Activated CD4-positive, alpha-beta memory T cell treated with anti-CD3 and anti-CD28 coated beads for 36 hours (primary cell): Measurements from ENCODE around the gene DDX41. TPM values are rescaled to one million over a fixed set of nuclear protein-coding genes. Genes with fewer than 3 reads are reported as not detected.
"Not testable (repeated sequence)": the region's sequence is repeated elsewhere in the genome, so short reads cannot be mapped to it uniquely, and the experiment has no call there.

Source experiments
- CTCF ChIA-PET: fragments of 350-600 bp; sonication (Branson Sonifier 250); formaldehyde crosslinking; loops from one replicate; lab custom pipeline; 2021; ENCODE audit warnings: antibody characterized with exemption, inconsistent platforms; lab: Charles Lee
- POLR2A ChIA-PET: fragments of 350-600 bp; sonication (Branson Sonifier 250); formaldehyde crosslinking; loops from one replicate; lab custom pipeline; 2021; ENCODE audit warnings: antibody characterized with exemption; lab: Charles Lee
- DNase-seq: peaks from one replicate; pipeline ENCODE4 v3.0.0-alpha.2; 2020
- H3K27ac Mint-ChIP-seq: one replicate; pipeline ENCODE4 v1.8.0; 2021; ENCODE audit warnings: mixed read lengths
- H3K27me3 Mint-ChIP-seq: one replicate; pipeline ENCODE4 v1.8.0; 2021; ENCODE audit warnings: mixed read lengths
- H3K36me3 Mint-ChIP-seq: one replicate; pipeline ENCODE4 v1.8.0; 2021; ENCODE audit warnings: mixed read lengths
- H3K4me1 Mint-ChIP-seq: one replicate; pipeline ENCODE4 v1.8.0; 2021; ENCODE audit warnings: low read depth, mixed read lengths
- H3K4me3 Mint-ChIP-seq: one replicate; pipeline ENCODE4 v1.8.0; 2021; ENCODE audit warnings: mild to moderate bottlenecking, mixed read lengths
- H3K9me3 Mint-ChIP-seq: one replicate; pipeline ENCODE4 v1.8.0; 2021; ENCODE audit warnings: mixed read lengths
- intact Hi-C: fragments of 100-400 bp; cut with micrococcal nuclease; formaldehyde crosslinking; loops from one replicate; pipeline ENCODE4 v1.15.1; 2023
- total RNA-seq, 2 experiments: library from RNA; stranded (reverse); gene quantifications; one replicate each; pipeline ENCODE4 v1.2.3, GENCODE V29; 2021

DDX41 gene
- 100 to 1,000 TPM; 143 to 145 TPM for total RNA-seq

DNA sequence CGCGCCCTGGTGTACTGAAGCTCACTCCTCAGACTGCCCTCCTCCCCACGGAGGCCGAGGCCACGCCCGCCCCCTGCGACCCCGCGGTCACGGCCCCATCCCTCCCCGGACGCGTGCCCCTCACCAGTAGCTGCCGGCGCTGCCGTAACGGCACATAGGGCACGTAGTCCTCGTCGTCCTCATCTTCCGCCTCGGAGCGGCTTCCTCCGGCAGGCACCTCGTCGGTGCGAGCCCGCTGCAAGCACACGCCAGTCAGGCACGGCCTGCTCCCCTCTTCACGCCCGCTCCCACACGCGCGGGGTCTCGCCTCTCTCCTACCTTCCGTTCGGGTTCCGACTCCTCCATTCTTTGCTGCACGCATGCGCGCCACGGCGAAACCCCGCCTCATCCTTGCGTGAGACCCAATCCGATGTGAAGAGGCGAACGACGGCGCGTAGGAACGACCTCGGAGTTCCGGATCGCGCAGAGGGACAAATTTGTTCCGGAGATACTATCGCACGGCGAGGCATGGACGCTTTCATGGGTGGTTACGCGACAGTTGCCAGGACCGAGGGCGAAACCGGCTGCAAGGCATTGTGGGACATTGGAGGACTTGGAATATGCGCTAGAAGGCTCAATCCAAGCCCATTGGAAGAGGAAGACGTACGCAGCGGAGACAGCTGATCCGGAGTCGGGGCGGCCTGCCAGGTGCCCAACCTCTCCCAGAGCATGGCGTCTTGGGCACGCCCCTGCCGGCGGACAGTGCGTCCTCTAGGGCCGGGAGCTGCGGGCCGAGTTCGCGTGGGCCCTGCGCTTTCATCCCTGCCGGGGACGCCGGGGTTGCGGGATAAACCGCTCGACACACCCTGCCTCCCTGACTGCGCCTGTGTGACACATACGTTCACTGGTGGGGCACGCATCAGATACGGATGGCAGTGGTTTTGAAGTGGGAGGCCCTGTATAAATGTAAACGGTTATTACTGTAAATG lies at the start of gene DDX41:
TSS of gene DDX41 (minus strand) at position 361 of the 968 bp plus-strand sequence. CDS start at position 345, 16 bp downstream.
- DNase-seq, result peak; percentile 98
- intact Hi-C loops, result loop anchor here (1.0 to 10.0 kb wide), 4 partner anchors 20 to 205 kb away; partner anchors contain the start of genes FAM193B, MXD3, PDLIM7 and TMED9
- peaks cover 46% of the 10 kb centered on the region for H3K4me1 Mint-ChIP-seq
- POLR2A ChIA-PET, result interaction anchor here (1.3 kb wide), 2 partner anchors 22 to 75 kb away, joined by 3 to 6 read pairs; partner anchors contain the start of gene TMED9
- peak within 1 kb of the TSS; percentile 83 for H3K27ac Mint-ChIP-seq
- no peaks in the 10 kb centered on the region for H3K9me3 Mint-ChIP-seq
- peak within 1 kb of the TSS; percentile 88 for H3K4me3 Mint-ChIP-seq
- CTCF ChIA-PET, result interaction anchor here (0.6 to 5.3 kb wide), 11 partner anchors 8 to 860 kb away, joined by 3 to 43 read pairs (median 3); no protein-coding TSS in a partner anchor
- H3K36me3 Mint-ChIP-seq, result peaks cover 44% of the 10 kb centered on the region
- H3K27me3 Mint-ChIP-seq, result no peaks in the 10 kb centered on the region

DNA sequence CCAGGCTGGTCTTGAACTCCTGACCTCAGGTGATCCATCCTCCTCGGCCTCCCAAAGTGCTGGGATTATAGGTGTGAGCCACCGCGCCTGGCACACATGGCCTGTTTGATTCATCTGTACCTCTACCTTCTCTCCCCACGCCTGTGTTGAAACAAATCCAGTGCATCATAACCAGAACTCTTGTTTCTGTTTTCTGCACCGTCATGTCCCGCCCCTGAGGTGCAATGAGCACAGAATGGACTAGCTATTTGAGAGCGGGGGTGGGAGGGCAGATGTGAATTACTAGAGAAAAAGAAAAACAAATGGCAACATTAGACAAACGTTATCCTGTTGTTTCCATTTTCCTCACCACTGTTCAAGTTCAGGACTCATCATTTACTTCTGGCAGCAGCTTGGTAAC lies 48.3 kb upstream of the DDX41 start:
- POLR2A ChIA-PET, result no interaction called here
- no peaks in the 10 kb centered on the region for H3K4me1 Mint-ChIP-seq
- peaks cover 4% of the 10 kb centered on the region for H3K27me3 Mint-ChIP-seq
- intact Hi-C loops, result no loop called here
- H3K36me3 Mint-ChIP-seq, result no peaks in the 10 kb centered on the region
- CTCF ChIA-PET, result no interaction called here
- H3K27ac Mint-ChIP-seq, result no peak overlapping the region
- no peak overlapping the region for H3K4me3 Mint-ChIP-seq
- H3K9me3 Mint-ChIP-seq, result no peaks in the 10 kb centered on the region
- DNase-seq, result peak; percentile 16

DNA sequence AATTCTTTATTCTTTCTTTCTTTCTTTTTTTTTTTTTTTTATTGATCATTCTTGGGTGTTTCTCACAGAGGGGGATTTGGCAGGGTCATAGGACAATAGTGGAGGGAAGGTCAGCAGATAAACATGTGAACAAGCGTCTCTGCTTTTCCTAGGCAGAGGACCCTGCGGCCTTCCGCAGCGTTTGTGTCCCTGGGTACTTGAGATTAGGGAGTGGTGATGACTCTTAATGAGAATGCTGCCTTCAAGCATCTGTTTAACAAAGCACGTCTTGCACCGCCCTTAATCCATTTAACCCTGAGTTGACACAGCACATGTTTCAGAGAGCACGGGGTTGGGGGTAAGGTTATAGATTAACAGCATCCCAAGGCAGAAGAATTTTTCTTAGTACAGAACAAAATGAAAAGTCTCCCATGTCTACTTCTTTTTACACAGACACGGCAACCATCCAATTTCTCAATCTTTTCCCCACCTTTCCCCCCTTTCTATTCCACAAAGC lies 42.7 kb upstream of the DDX41 start:
- intact Hi-C loops, H3K4me3 Mint-ChIP-seq, DNase-seq, POLR2A ChIA-PET, H3K27me3 Mint-ChIP-seq, H3K36me3 Mint-ChIP-seq, CTCF ChIA-PET, H3K27ac Mint-ChIP-seq, H3K9me3 Mint-ChIP-seq: not testable (repeated sequence)
- H3K4me1 Mint-ChIP-seq, result peaks cover 18% of the 10 kb centered on the region

DNA sequence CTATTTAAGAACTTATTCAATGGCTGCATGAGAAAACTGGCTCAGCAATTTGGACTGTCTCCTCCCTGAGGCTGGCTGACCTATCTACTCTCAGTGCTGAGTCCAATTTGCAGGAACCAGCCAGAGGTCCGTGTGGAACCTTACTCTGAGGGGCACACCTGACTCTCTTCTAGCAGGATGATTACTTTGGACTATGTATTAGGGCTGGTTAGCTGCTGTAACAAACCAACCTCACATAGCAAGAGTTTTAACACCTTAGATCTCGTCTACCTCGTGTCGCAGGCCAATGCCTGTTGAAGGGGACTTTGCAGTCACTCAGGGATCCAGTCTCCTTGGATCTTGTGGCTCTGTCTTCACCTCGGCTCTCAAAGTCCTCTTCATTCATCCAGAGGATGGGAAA lies 41.0 kb upstream of the DDX41 start:
- Mint-ChIP-seq H3K36me3 (no peaks in the 10 kb centered on the region), H3K4me1 (peaks cover 25% of the 10 kb centered on the region), H3K27ac (no peak overlapping the region), H3K27me3 (no peaks in the 10 kb centered on the region), H3K9me3 (no peaks in the 10 kb centered on the region), H3K4me3 (no peak overlapping the region)
- DNase-seq, result no peak
- intact Hi-C loops, result no loop called here
- ChIA-PET CTCF (no interaction called here), POLR2A (no interaction called here)

- Mint-ChIP-seq H3K9me3 (no peaks in the 10 kb centered on the region), H3K27me3 (no peaks in the 10 kb centered on the region), H3K4me3 (no peak overlapping the region), H3K4me1 (peaks cover 32% of the 10 kb centered on the region), H3K27ac (no peak overlapping the region), H3K36me3 (peaks cover 2% of the 10 kb centered on the region)
- intact Hi-C loops, result no loop called here
- ChIA-PET POLR2A (no interaction called here), CTCF (interaction anchor here (0.6 kb wide), 1 partner anchor 88 kb away, joined by 3 read pairs; no protein-coding TSS in a partner anchor)
- DNase-seq, result peak; percentile 13
Observed at GRCh38 chr5:177557041-177557647, 40.4 kb upstream of the DDX41 start.

GRCh38 chr5:177555665-177556064 lies 38.9 kb upstream of the DDX41 start:
- CTCF ChIA-PET, result interaction anchor here (0.6 to 0.7 kb wide), 2 partner anchors 52 to 602 kb away, joined by 3 to 4 read pairs; no protein-coding TSS in a partner anchor
- no peaks in the 10 kb centered on the region for H3K9me3 Mint-ChIP-seq
- H3K4me3 Mint-ChIP-seq, result no peak overlapping the region

GRCh38 chr5:177555228-177555627 lies 38.5 kb upstream of the DDX41 start:
- DNase-seq, result no peak
- Mint-ChIP-seq H3K27me3 (no peaks in the 10 kb centered on the region), H3K27ac (no peak overlapping the region), H3K4me1 (peaks cover 35% of the 10 kb centered on the region), H3K4me3 (peak overlapping the region; percentile 85), H3K9me3 (no peaks in the 10 kb centered on the region), H3K36me3 (peaks cover 8% of the 10 kb centered on the region)
- POLR2A ChIA-PET, result no interaction called here
- CTCF ChIA-PET, result interaction anchor here (0.7 kb wide), 1 partner anchor 602 kb away, joined by 4 read pairs; no protein-coding TSS in a partner anchor
- intact Hi-C loops, result no loop called here

More at GRCh38 chr5:177555665-177556064, 38.9 kb upstream of the DDX41 start:
- H3K27ac Mint-ChIP-seq, result no peak overlapping the region
- peaks cover 35% of the 10 kb centered on the region for H3K4me1 Mint-ChIP-seq
- intact Hi-C loops, result no loop called here
- POLR2A ChIA-PET, result interaction anchor here (0.6 kb wide), 1 partner anchor 33 kb away, joined by 3 read pairs; no protein-coding TSS in a partner anchor
- no peaks in the 10 kb centered on the region for H3K27me3 Mint-ChIP-seq
- H3K36me3 Mint-ChIP-seq, result peaks cover 5% of the 10 kb centered on the region
- no peak for DNase-seq

DNA sequence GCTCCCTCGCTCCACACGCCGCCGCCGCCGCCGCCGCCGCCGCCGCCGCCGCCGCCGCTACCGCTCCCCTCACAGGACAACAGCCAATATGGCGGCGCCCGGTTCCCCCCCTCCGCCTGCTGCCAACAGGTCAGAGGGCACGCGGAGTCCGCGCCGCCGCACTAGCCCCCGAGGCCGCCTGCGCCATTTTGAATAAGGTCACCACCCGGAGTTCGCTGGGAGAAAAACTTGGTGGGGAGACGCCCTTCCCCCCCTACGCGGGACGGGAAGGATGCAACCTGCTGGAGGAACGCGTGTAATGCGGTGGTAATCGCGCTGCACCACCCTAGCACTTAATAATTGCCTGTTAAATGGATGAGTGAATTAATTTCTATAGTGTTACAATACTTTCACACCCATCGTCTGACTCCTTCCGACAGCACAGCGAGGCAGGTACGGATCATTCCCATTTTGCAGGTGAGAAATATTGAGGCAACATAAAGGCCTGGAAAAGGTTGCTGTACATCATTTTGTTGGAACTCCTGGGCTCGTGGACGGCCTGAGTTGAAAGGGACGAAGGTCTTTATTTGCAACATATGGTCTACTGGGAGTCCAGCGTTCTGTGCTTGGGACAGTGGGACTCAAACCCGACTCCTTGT lies 37.8 kb upstream of the DDX41 start, which contains the start of gene FAM193B:
TSS of gene FAM193B (minus strand) at position 90 of the 638 bp plus-strand sequence. CDS start 105 bp downstream, outside the sequence.
- peak within 1 kb of the TSS; percentile 85 for H3K4me3 Mint-ChIP-seq
- H3K36me3 Mint-ChIP-seq, result peaks cover 8% of the 10 kb centered on the region
- H3K27me3 Mint-ChIP-seq, result no peaks in the 10 kb centered on the region
- intact Hi-C loops, result loop anchor here (1.0 to 5.0 kb wide), 2 partner anchors 37 to 38 kb away; partner anchors contain the start of genes DDX41 and TMED9
- ChIA-PET CTCF (no interaction called here), POLR2A (no interaction called here)
- no peaks in the 10 kb centered on the region for H3K9me3 Mint-ChIP-seq
- H3K27ac Mint-ChIP-seq, result peak within 1 kb of the TSS; percentile 51
- H3K4me1 Mint-ChIP-seq, result peaks cover 35% of the 10 kb centered on the region
- peak; percentile 98 for DNase-seq

DNA sequence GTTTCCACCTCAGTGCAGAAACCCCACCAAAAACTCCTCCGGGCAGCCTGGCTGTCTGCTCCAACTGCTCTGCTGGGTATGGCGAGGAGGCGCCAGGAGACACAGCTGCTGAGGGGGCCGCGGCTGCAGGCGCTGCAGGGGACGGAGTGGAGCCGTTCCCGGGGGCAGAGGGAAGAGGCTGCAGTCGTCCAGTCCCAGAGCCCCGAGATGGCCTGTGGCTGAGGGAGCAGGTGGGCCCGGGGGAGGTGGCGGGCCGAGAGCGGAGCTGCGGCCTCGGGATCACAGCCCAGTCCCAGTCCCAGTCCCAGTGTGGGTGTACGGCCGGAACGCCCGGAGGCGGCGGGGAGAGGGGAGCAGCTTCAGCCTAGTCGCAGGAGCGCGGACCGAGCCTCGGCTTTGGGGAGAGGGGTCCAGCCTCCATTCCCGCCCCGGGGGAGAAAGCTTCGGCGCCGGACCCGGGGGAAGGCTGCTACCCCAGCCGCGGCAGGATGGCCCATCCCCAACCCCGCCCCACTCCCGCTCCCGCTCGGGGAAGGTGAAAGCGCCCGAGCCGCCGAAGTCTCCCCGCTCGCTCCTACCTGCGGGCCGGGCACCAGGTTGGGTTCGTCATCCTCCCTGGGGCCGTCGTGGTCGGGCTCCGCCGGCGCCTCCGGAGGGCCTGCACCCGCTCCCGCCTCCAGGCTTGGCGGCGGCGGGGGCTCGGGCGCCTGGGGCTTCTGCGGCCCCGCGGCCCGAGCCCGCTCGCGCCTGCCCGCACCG lies 37.1 kb upstream of the DDX41 start:
- peak overlapping the region; percentile 5 for H3K27ac Mint-ChIP-seq
- POLR2A ChIA-PET, result no interaction called here
- H3K27me3 Mint-ChIP-seq, result no peaks in the 10 kb centered on the region

DNA sequence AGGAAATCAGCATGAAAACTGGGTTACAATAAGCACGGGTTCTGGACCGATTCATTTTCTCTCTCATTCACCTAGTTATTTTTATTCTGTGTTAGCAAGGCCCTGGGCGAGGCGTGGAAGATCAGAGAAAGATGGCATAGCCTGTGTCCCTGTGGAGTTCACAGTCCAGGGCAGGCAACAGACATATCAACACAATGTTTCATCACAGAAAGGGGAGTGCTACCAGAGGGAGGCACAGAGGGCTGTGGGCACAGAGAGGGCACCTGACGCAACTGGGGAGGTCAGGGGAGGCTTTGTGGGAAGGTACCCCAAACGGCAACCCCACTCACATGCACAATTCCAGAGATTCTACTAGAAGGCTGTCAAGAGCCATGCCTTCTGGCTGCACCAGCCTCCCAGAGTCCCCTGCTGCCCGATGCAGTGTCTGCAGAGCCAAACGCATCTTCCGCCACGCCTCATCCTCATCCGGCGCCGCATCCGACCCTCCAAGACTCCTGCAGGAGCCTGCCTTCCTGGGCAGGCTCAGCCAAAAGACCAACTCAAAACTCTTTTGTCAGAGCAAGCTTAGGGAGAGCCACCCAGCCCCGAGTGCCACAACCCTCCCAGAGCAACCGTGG lies 36.2 kb upstream of the DDX41 start:
- intact Hi-C loops, result loop anchor here (5.0 kb wide), 1 partner anchor 36 kb away; the partner anchor contains the start of gene DDX41
- DNase-seq, result no peak
- Mint-ChIP-seq H3K27me3 (no peaks in the 10 kb centered on the region), H3K27ac (no peak overlapping the region), H3K9me3 (no peaks in the 10 kb centered on the region), H3K4me3 (peak overlapping the region; percentile 64), H3K36me3 (peaks cover 8% of the 10 kb centered on the region), H3K4me1 (peaks cover 38% of the 10 kb centered on the region)
- CTCF ChIA-PET, result no interaction called here
- POLR2A ChIA-PET, result no interaction called here

More for the DNA sequence above, 37.1 kb upstream of the DDX41 start:
- intact Hi-C loops, result loop anchor here (1.0 to 5.0 kb wide), 2 partner anchors 37 to 38 kb away; partner anchors contain the start of genes DDX41 and TMED9
- H3K4me1 Mint-ChIP-seq, result peaks cover 36% of the 10 kb centered on the region
- no peaks in the 10 kb centered on the region for H3K9me3 Mint-ChIP-seq
- CTCF ChIA-PET, result no interaction called here
- H3K4me3 Mint-ChIP-seq, result peak overlapping the region; percentile 64
- peaks cover 8% of the 10 kb centered on the region for H3K36me3 Mint-ChIP-seq
- DNase-seq, result peak; percentile 62
